ENCODE measurements around the gene NPW.

NPW gene

GRCh38 chr16:2015947-2016208 is 3.7 kb upstream of the NPW start:
- WGBS, 2 donors (ENCODE audit: extremely low coverage in 2 of 2, insufficient read length in 2 of 2, insufficient replicate concordance in 1 of 2), result no CpG with 5 or more reads among the region's 7 CpGs

DNA sequence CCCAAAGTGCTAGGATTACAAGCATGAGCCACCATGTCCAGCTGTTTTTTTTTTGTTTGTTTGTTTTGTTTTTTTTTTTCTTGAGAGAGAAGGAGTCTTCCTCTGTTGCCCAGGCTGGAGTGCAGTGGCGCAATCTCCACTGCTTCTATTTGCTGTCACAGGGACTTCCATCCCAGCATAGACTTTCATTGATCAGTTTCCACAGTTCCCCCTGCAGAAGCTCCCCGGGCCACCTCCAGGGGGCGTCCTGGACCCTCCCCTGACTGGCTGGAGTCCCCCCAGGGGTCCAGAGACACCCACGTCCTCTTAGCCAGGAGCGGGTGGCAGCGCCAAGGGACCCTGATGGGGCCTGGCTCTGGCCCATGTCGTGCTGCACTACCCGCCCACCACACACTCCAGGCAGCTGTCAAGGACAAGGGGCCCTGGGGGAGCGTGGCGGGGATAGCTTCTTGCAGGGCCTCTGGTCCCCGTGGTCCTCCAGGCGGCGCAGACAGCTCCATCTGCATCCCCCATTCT is 3.1 kb upstream of the NPW start:
- Histone ChIP-seq H3K23ac (ENCODE audit: low read depth, low read length, poor library complexity) (peak overlapping the region; percentile 89), H2BK12ac (ENCODE audit: low read length) (no peak overlapping the region), H2BK120ac (ENCODE audit: low read depth, low read length) (no peak overlapping the region), H4K8ac (ENCODE audit: low read depth, low read length) (no peak overlapping the region), H3K4ac (ENCODE audit: low read length) (no peak overlapping the region), H2BK15ac (ENCODE audit: low read length) (peak overlapping the region; percentile 4), H3K4me2 (ENCODE audit: insufficient read depth, low read length, poor library complexity, severe bottlenecking) (no peak overlapping the region), H3K27me3 (ENCODE audit: control insufficient read depth in 3 of 3, insufficient read depth in 3 of 3, low read depth in 1 of 3, low read length in 3 of 3) (peaks cover 19 to 32% (median 30%) of the 10 kb centered on the region in 3 experiments), H3K18ac (ENCODE audit: low read length) (no peak overlapping the region), H3K4me1 (ENCODE audit: control insufficient read depth in 2 of 2, insufficient read depth in 1 of 2, low read depth in 1 of 2, low read length in 2 of 2) (peaks cover 2 to 4% of the 10 kb centered on the region in 2 donors), H2AK5ac (ENCODE audit: low read depth, low read length) (peak overlapping the region; percentile 88), H3K4me3 (ENCODE audit: low read length in 2 of 2) (no peak overlapping the region), H3K14ac (ENCODE audit: low read length) (no peak overlapping the region), H3K9ac (ENCODE audit: low read depth, low read length, poor library complexity) (no peak overlapping the region), H3K79me1 (ENCODE audit: low read depth, low read length) (no peaks in the 10 kb centered on the region), H3K36me3 (replicated peaks in 1 of 2; ENCODE audit: control insufficient read depth in 2 of 2, insufficient read depth in 2 of 2, low read length in 2 of 2) (no peaks in the 10 kb centered on the region), H3K9me3 (replicated peaks in 1 of 2; ENCODE audit: control insufficient read depth in 2 of 2, insufficient read depth in 1 of 2, low read depth in 1 of 2, low read length in 2 of 2) (no peaks in the 10 kb centered on the region), H2BK5ac (ENCODE audit: low read length) (no peak overlapping the region), H2AFZ (ENCODE audit: low read length) (no peak overlapping the region), H3K27ac (replicated peaks; ENCODE audit: low read length) (no peak overlapping the region), H4K91ac (ENCODE audit: low read depth, low read length, poor library complexity) (no peak overlapping the region)
- WGBS, 2 donors (ENCODE audit: extremely low coverage in 2 of 2, insufficient read length in 2 of 2, insufficient replicate concordance in 1 of 2), result no CpG with 5 or more reads among the region's 13 CpGs
- DNase-seq (ENCODE audit: low spot score), result no peak

More at GRCh38 chr16:2015947-2016208, 3.7 kb upstream of the NPW start:
- no peak overlapping the region for H2BK120ac ChIP-seq (ENCODE audit: low read depth, low read length)
- no peak overlapping the region for H4K91ac ChIP-seq (ENCODE audit: low read depth, low read length, poor library complexity)
- peaks cover 19 to 28% (median 26%) of the 10 kb centered on the region in 3 experiments for H3K27me3 ChIP-seq (ENCODE audit: control insufficient read depth in 3 of 3, insufficient read depth in 3 of 3, low read depth in 1 of 3, low read length in 3 of 3)
- H3K4me2 ChIP-seq (ENCODE audit: insufficient read depth, low read length, poor library complexity, severe bottlenecking), result no peak overlapping the region
- no peaks in the 10 kb centered on the region for H3K36me3 ChIP-seq (replicated peaks in 1 of 2; ENCODE audit: control insufficient read depth in 2 of 2, insufficient read depth in 2 of 2, low read length in 2 of 2)
- no peak for DNase-seq (ENCODE audit: low spot score)
- peaks cover 2 to 4% of the 10 kb centered on the region in 2 donors for H3K4me1 ChIP-seq (ENCODE audit: control insufficient read depth in 2 of 2, insufficient read depth in 1 of 2, low read depth in 1 of 2, low read length in 2 of 2)
- H2AFZ ChIP-seq (ENCODE audit: low read length), result no peak overlapping the region
- H4K8ac ChIP-seq (ENCODE audit: low read depth, low read length), result no peak overlapping the region
- no peak overlapping the region for H3K4ac ChIP-seq (ENCODE audit: low read length)
- no peaks in the 10 kb centered on the region for H3K9me3 ChIP-seq (replicated peaks in 1 of 2; ENCODE audit: control insufficient read depth in 2 of 2, insufficient read depth in 1 of 2, low read depth in 1 of 2, low read length in 2 of 2)
- H3K14ac ChIP-seq (ENCODE audit: low read length), result peak overlapping the region; percentile 44
- no peak overlapping the region for H3K4me3 ChIP-seq (ENCODE audit: low read length in 2 of 2)
- H3K18ac ChIP-seq (ENCODE audit: low read length), result peak overlapping the region; percentile 48
- H2BK12ac ChIP-seq (ENCODE audit: low read length), result no peak overlapping the region
- H2AK5ac ChIP-seq (ENCODE audit: low read depth, low read length), result peak overlapping the region; percentile 93
- H2BK5ac ChIP-seq (ENCODE audit: low read length), result no peak overlapping the region
- H3K9ac ChIP-seq (ENCODE audit: low read depth, low read length, poor library complexity), result no peak overlapping the region
- H3K79me1 ChIP-seq (ENCODE audit: low read depth, low read length), result no peaks in the 10 kb centered on the region
- no peak overlapping the region for H3K27ac ChIP-seq (replicated peaks; ENCODE audit: low read length)
- peak overlapping the region; percentile 73 for H3K23ac ChIP-seq (ENCODE audit: low read depth, low read length, poor library complexity)
- peak overlapping the region; percentile 58 for H2BK15ac ChIP-seq (ENCODE audit: low read length)

GRCh38 chr16:2019921-2020831 is 591 bp downstream of the NPW start:
- no CpG with 5 or more reads among the region's 96 CpGs for WGBS, 2 donors (ENCODE audit: extremely low coverage in 2 of 2, insufficient read length in 2 of 2, insufficient replicate concordance in 1 of 2)
- Histone ChIP-seq H2BK5ac (ENCODE audit: low read length) (peak overlapping the region; percentile 75), H3K14ac (ENCODE audit: low read length) (peak overlapping the region; percentile 31), H3K23ac (ENCODE audit: low read depth, low read length, poor library complexity) (peak overlapping the region; percentile 65), H4K8ac (ENCODE audit: low read depth, low read length) (no peak overlapping the region), H2BK15ac (ENCODE audit: low read length) (peak overlapping the region; percentile 58), H3K27ac (replicated peaks; ENCODE audit: low read length) (no peak overlapping the region), H2BK120ac (ENCODE audit: low read depth, low read length) (no peak overlapping the region), H3K36me3 (replicated peaks in 1 of 2; ENCODE audit: control insufficient read depth in 2 of 2, insufficient read depth in 2 of 2, low read length in 2 of 2) (no peaks in the 10 kb centered on the region), H3K4ac (ENCODE audit: low read length) (no peak overlapping the region), H4K91ac (ENCODE audit: low read depth, low read length, poor library complexity) (no peak overlapping the region), H3K18ac (ENCODE audit: low read length) (peak overlapping the region; percentile 85), H3K9me3 (replicated peaks in 1 of 2; ENCODE audit: control insufficient read depth in 2 of 2, insufficient read depth in 1 of 2, low read depth in 1 of 2, low read length in 2 of 2) (peaks cover 0 to 2% of the 10 kb centered on the region in 2 donors), H3K4me3 (ENCODE audit: low read length in 2 of 2) (peak overlapping the region; percentile 15 to 60), H2BK12ac (ENCODE audit: low read length) (no peak overlapping the region), H3K4me1 (ENCODE audit: control insufficient read depth in 2 of 2, insufficient read depth in 1 of 2, low read depth in 1 of 2, low read length in 2 of 2) (peaks cover 7 to 11% of the 10 kb centered on the region in 2 donors), H3K79me1 (ENCODE audit: low read depth, low read length) (no peaks in the 10 kb centered on the region), H3K9ac (ENCODE audit: low read depth, low read length, poor library complexity) (peak overlapping the region; percentile 81), H3K4me2 (ENCODE audit: insufficient read depth, low read length, poor library complexity, severe bottlenecking) (peak overlapping the region; percentile 66), H2AFZ (ENCODE audit: low read length) (peak overlapping the region; percentile 77), H3K27me3 (ENCODE audit: control insufficient read depth in 3 of 3, insufficient read depth in 3 of 3, low read depth in 1 of 3, low read length in 3 of 3) (peaks cover 19 to 48% (median 43%) of the 10 kb centered on the region in 3 experiments), H2AK5ac (ENCODE audit: low read depth, low read length) (peak overlapping the region; percentile 19)
- DNase-seq (ENCODE audit: low spot score), result no peak

GRCh38 chr16:2022723-2023091 is 3.1 kb downstream of the NPW start:
- no CpG with 5 or more reads among the region's 14 CpGs for WGBS, 2 donors (ENCODE audit: extremely low coverage in 2 of 2, insufficient read length in 2 of 2, insufficient replicate concordance in 1 of 2)
- Histone ChIP-seq H3K27me3 (ENCODE audit: control insufficient read depth in 3 of 3, insufficient read depth in 3 of 3, low read depth in 1 of 3, low read length in 3 of 3) (peaks cover 22 to 65% (median 61%) of the 10 kb centered on the region in 3 experiments), H3K36me3 (replicated peaks in 1 of 2; ENCODE audit: control insufficient read depth in 2 of 2, insufficient read depth in 2 of 2, low read length in 2 of 2) (no peaks in the 10 kb centered on the region), H2AK5ac (ENCODE audit: low read depth, low read length) (no peak overlapping the region), H4K91ac (ENCODE audit: low read depth, low read length, poor library complexity) (no peak overlapping the region), H2AFZ (ENCODE audit: low read length) (peak overlapping the region; percentile 93), H3K27ac (replicated peaks; ENCODE audit: low read length) (no peak overlapping the region), H3K14ac (ENCODE audit: low read length) (peak overlapping the region; percentile 90), H2BK12ac (ENCODE audit: low read length) (peak overlapping the region; percentile 63), H3K23ac (ENCODE audit: low read depth, low read length, poor library complexity) (peak overlapping the region; percentile 89), H3K9ac (ENCODE audit: low read depth, low read length, poor library complexity) (peak overlapping the region; percentile 63), H2BK5ac (ENCODE audit: low read length) (peak overlapping the region; percentile 53), H2BK120ac (ENCODE audit: low read depth, low read length) (no peak overlapping the region), H3K18ac (ENCODE audit: low read length) (peak overlapping the region; percentile 94), H3K4ac (ENCODE audit: low read length) (no peak overlapping the region), H3K9me3 (replicated peaks in 1 of 2; ENCODE audit: control insufficient read depth in 2 of 2, insufficient read depth in 1 of 2, low read depth in 1 of 2, low read length in 2 of 2) (peaks cover 0 to 4% of the 10 kb centered on the region in 2 donors), H2BK15ac (ENCODE audit: low read length) (peak overlapping the region; percentile 94), H3K4me1 (ENCODE audit: control insufficient read depth in 2 of 2, insufficient read depth in 1 of 2, low read depth in 1 of 2, low read length in 2 of 2) (peaks cover 11 to 17% of the 10 kb centered on the region in 2 donors), H3K4me3 (ENCODE audit: low read length in 2 of 2) (peak overlapping the region; percentile 34 to 65), H3K4me2 (ENCODE audit: insufficient read depth, low read length, poor library complexity, severe bottlenecking) (peak overlapping the region; percentile 71), H3K79me1 (ENCODE audit: low read depth, low read length) (no peaks in the 10 kb centered on the region), H4K8ac (ENCODE audit: low read depth, low read length) (no peak overlapping the region)
- no peak for DNase-seq (ENCODE audit: low spot score)
